ENCODE measurements around the gene CTIF. TPM values are rescaled to one million over a fixed set of nuclear protein-coding genes. Genes with fewer than 3 reads are reported as not detected.

Gene CTIF
- total RNA-seq, 2 experiments from 2014 or later, result 0.06 to 0.38 TPM

DNA sequence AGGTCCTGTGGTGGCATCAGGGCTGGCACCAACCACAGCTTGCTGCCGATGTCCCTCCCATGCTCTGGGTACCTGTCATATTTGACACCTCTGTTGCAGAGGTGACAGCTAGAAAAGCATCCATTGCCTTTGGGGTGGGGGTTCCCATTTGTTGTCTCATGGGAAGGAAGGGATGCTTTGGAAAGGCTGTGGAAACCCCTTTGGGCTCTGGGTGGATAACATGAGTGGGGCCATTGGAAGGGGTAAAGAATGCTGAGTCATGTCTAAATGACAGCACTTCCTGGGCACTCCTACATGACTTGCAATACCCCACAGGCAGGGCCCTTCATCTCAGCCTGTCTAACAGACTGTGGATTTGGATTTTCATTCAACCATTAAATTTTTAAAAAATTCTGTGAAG lies 27.8 kb downstream of the CTIF start:
- Histone ChIP-seq H3K9me3 (ENCODE audit: low read length) (no peaks in the 10 kb centered on the region), H3K79me2 (ENCODE audit: insufficient read depth, low read depth, low read length) (no peaks in the 10 kb centered on the region), H3K27ac (ENCODE audit: low read depth, low read length, poor library complexity, severe bottlenecking) (no peak overlapping the region), H4K20me1 (ENCODE audit: insufficient read depth, low read length) (no peaks in the 10 kb centered on the region), H3K4me3 (ENCODE audit: low read depth, low read length, poor library complexity, severe bottlenecking) (no peak overlapping the region), H3K4me2 (ENCODE audit: low read length) (no peak overlapping the region), H2AFZ (ENCODE audit: low read length) (no peak overlapping the region), H3K9me2 (ENCODE audit: insufficient read depth, low read length) (no peaks in the 10 kb centered on the region), H3K4me1 (ENCODE audit: insufficient read depth, low read length, poor library complexity, severe bottlenecking) (no peaks in the 10 kb centered on the region), H3K36me3 (ENCODE audit: insufficient read depth, low read length) (no peaks in the 10 kb centered on the region)
- TF ChIP-seq EZH2phosphoT487 (IDR thresholded peaks at IDR 0.05; ENCODE audit: borderline replicate concordance, low read depth, low read length) (no peak), CTCF (conservative IDR thresholded peaks at IDR 0.05; ENCODE audit: low read length) (no peak)
- no peak for DNase-seq (ENCODE audit: low spot score)
- intact Hi-C loops (cut with micrococcal nuclease; ENCODE audit: unreplicated experiment), result no loop called here
- CTCF ChIA-PET (ENCODE audit: unreplicated experiment), result no interaction called here
- BruUV-seq (replicated peaks), result no TSS peak
- POLR2A ChIA-PET, result no interaction called here

- H3K27ac ChIP-seq (ENCODE audit: low read depth, low read length, poor library complexity, severe bottlenecking), result no peak overlapping the region
- intact Hi-C loops (cut with micrococcal nuclease; ENCODE audit: unreplicated experiment), result no loop called here
- H3K4me1 ChIP-seq (ENCODE audit: insufficient read depth, low read length, poor library complexity, severe bottlenecking), result no peaks in the 10 kb centered on the region
- TF ChIP-seq EZH2phosphoT487 (IDR thresholded peaks at IDR 0.05; ENCODE audit: borderline replicate concordance, low read depth, low read length), result no peak
- no peak for TF ChIP-seq CTCF (conservative IDR thresholded peaks at IDR 0.05; ENCODE audit: low read length)
- CTCF ChIA-PET (ENCODE audit: unreplicated experiment), result no interaction called here
- no peaks in the 10 kb centered on the region for H3K36me3 ChIP-seq (ENCODE audit: insufficient read depth, low read length)
- H3K9me2 ChIP-seq (ENCODE audit: insufficient read depth, low read length), result no peaks in the 10 kb centered on the region
- H3K79me2 ChIP-seq (ENCODE audit: insufficient read depth, low read depth, low read length), result no peaks in the 10 kb centered on the region
- no peak for DNase-seq (ENCODE audit: low spot score)
- BruUV-seq (replicated peaks), result no TSS peak
- no peak overlapping the region for H3K4me3 ChIP-seq (ENCODE audit: low read depth, low read length, poor library complexity, severe bottlenecking)
- no peak overlapping the region for H2AFZ ChIP-seq (ENCODE audit: low read length)
- no peak overlapping the region for H3K4me2 ChIP-seq (ENCODE audit: low read length)
- POLR2A ChIA-PET, result no interaction called here
- H4K20me1 ChIP-seq (ENCODE audit: insufficient read depth, low read length), result no peaks in the 10 kb centered on the region
- no peaks in the 10 kb centered on the region for H3K9me3 ChIP-seq (ENCODE audit: low read length)
Observed at GRCh38 chr18:48567388-48567787, 28.6 kb downstream of the CTIF start.

- Histone ChIP-seq H3K4me2 (ENCODE audit: low read length) (no peak overlapping the region), H2AFZ (ENCODE audit: low read length) (no peak overlapping the region), H3K4me3 (ENCODE audit: low read depth, low read length, poor library complexity, severe bottlenecking) (no peak overlapping the region), H4K20me1 (ENCODE audit: insufficient read depth, low read length) (no peaks in the 10 kb centered on the region), H3K9me3 (ENCODE audit: low read length) (no peaks in the 10 kb centered on the region), H3K36me3 (ENCODE audit: insufficient read depth, low read length) (no peaks in the 10 kb centered on the region), H3K4me1 (ENCODE audit: insufficient read depth, low read length, poor library complexity, severe bottlenecking) (no peaks in the 10 kb centered on the region), H3K27ac (ENCODE audit: low read depth, low read length, poor library complexity, severe bottlenecking) (no peak overlapping the region), H3K79me2 (ENCODE audit: insufficient read depth, low read depth, low read length) (no peaks in the 10 kb centered on the region), H3K9me2 (ENCODE audit: insufficient read depth, low read length) (no peaks in the 10 kb centered on the region)
- intact Hi-C loops (cut with micrococcal nuclease; ENCODE audit: unreplicated experiment), result no loop called here
- CTCF ChIA-PET (ENCODE audit: unreplicated experiment), result no interaction called here
- no peak for TF ChIP-seq CTCF (conservative IDR thresholded peaks at IDR 0.05; ENCODE audit: low read length)
- no peak for TF ChIP-seq EZH2phosphoT487 (IDR thresholded peaks at IDR 0.05; ENCODE audit: borderline replicate concordance, low read depth, low read length)
- DNase-seq (ENCODE audit: low spot score), result no peak
- BruUV-seq (replicated peaks), result no TSS peak
- POLR2A ChIA-PET, result no interaction called here
Observed at GRCh38 chr18:48569139-48569914, 30.5 kb downstream of the CTIF start.

Measured in OCI-LY7 (cell line).